Measurements from ENCODE around the gene LACTB. TPM values are rescaled to one million over a fixed set of nuclear protein-coding genes. Genes with fewer than 3 reads are reported as not detected.

LACTB gene
- total and polyA plus RNA-seq, 2 experiments from 2014 or later, result 15.2 to 20.9 TPM

DNA sequence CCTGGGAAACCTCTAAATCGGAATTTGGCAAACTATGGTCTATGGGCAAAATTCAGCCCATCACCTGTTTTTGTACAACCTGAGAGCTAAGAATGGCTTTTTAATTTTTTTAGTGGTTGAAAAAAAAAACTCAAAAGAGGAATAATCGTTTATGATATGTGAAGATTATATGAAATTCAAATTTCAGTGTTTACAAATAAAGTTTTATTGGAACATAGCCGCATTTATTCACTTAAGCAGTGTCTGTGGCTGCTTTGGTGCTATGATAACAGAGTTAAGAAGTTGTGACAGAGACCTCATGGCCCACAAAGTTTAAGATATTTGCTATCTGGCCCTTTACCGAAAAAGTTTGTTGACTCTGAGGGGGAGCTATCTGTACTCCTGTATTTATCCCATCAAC, 36.4 kb upstream of the LACTB start (continued):
- TF ChIP-seq, protein P1, sequence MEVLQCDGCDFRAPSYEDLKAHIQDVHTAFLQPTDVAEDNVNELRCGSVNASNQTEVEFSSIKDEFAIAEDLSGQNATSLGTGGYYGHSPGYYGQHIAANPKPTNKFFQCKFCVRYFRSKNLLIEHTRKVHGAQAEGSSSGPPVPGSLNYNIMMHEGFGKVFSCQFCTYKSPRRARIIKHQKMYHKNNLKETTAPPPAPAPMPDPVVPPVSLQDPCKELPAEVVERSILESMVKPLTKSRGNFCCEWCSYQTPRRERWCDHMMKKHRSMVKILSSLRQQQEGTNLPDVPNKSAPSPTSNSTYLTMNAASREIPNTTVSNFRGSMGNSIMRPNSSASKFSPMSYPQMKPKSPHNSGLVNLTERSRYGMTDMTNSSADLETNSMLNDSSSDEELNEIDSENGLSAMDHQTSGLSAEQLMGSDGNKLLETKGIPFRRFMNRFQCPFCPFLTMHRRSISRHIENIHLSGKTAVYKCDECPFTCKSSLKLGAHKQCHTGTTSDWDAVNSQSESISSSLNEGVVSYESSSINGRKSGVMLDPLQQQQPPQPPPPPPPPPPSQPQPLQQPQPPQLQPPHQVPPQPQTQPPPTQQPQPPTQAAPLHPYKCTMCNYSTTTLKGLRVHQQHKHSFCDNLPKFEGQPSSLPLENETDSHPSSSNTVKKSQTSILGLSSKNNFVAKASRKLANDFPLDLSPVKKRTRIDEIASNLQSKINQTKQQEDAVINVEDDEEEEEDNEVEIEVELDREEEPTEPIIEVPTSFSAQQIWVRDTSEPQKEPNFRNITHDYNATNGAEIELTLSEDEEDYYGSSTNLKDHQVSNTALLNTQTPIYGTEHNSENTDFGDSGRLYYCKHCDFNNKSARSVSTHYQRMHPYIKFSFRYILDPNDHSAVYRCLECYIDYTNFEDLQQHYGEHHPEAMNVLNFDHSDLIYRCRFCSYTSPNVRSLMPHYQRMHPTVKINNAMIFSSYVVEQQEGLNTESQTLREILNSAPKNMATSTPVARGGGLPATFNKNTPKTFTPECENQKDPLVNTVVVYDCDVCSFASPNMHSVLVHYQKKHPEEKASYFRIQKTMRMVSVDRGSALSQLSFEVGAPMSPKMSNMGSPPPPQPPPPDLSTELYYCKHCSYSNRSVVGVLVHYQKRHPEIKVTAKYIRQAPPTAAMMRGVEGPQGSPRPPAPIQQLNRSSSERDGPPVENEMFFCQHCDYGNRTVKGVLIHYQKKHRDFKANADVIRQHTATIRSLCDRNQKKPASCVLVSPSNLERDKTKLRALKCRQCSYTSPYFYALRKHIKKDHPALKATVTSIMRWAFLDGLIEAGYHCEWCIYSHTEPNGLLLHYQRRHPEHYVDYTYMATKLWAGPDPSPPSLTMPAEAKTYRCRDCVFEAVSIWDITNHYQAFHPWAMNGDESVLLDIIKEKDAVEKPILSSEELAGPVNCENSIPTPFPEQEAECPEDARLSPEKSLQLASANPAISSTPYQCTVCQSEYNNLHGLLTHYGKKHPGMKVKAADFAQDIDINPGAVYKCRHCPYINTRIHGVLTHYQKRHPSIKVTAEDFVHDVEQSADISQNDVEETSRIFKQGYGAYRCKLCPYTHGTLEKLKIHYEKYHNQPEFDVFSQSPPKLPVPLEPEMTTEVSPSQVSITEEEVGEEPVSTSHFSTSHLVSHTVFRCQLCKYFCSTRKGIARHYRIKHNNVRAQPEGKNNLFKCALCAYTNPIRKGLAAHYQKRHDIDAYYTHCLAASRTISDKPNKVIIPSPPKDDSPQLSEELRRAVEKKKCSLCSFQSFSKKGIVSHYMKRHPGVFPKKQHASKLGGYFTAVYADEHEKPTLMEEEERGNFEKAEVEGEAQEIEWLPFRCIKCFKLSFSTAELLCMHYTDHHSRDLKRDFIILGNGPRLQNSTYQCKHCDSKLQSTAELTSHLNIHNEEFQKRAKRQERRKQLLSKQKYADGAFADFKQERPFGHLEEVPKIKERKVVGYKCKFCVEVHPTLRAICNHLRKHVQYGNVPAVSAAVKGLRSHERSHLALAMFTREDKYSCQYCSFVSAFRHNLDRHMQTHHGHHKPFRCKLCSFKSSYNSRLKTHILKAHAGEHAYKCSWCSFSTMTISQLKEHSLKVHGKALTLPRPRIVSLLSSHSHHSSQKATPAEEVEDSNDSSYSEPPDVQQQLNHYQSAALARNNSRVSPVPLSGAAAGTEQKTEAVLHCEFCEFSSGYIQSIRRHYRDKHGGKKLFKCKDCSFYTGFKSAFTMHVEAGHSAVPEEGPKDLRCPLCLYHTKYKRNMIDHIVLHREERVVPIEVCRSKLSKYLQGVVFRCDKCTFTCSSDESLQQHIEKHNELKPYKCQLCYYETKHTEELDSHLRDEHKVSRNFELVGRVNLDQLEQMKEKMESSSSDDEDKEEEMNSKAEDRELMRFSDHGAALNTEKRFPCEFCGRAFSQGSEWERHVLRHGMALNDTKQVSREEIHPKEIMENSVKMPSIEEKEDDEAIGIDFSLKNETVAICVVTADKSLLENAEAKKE (CRISPR knock-in tag; IDR thresholded peaks at IDR 0.05), result no peak
- TF ChIP-seq JUNB (IDR thresholded peaks at IDR 0.05; ENCODE audit: unreplicated experiment) (no peak), STAT1 (IDR thresholded peaks at IDR 0.05; ENCODE audit: unreplicated experiment) (no peak), ZNF331 (CRISPR knock-in tag; IDR thresholded peaks at IDR 0.05; ENCODE audit: low read depth) (no peak), CREB1 (CRISPR knock-in tag; IDR thresholded peaks at IDR 0.05; ENCODE audit: low read depth) (no peak)
- TF ChIP-seq, protein P2, sequence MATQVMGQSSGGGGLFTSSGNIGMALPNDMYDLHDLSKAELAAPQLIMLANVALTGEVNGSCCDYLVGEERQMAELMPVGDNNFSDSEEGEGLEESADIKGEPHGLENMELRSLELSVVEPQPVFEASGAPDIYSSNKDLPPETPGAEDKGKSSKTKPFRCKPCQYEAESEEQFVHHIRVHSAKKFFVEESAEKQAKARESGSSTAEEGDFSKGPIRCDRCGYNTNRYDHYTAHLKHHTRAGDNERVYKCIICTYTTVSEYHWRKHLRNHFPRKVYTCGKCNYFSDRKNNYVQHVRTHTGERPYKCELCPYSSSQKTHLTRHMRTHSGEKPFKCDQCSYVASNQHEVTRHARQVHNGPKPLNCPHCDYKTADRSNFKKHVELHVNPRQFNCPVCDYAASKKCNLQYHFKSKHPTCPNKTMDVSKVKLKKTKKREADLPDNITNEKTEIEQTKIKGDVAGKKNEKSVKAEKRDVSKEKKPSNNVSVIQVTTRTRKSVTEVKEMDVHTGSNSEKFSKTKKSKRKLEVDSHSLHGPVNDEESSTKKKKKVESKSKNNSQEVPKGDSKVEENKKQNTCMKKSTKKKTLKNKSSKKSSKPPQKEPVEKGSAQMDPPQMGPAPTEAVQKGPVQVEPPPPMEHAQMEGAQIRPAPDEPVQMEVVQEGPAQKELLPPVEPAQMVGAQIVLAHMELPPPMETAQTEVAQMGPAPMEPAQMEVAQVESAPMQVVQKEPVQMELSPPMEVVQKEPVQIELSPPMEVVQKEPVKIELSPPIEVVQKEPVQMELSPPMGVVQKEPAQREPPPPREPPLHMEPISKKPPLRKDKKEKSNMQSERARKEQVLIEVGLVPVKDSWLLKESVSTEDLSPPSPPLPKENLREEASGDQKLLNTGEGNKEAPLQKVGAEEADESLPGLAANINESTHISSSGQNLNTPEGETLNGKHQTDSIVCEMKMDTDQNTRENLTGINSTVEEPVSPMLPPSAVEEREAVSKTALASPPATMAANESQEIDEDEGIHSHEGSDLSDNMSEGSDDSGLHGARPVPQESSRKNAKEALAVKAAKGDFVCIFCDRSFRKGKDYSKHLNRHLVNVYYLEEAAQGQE (IDR thresholded peaks at IDR 0.05; ENCODE audit: unreplicated experiment), result no peak

DNA sequence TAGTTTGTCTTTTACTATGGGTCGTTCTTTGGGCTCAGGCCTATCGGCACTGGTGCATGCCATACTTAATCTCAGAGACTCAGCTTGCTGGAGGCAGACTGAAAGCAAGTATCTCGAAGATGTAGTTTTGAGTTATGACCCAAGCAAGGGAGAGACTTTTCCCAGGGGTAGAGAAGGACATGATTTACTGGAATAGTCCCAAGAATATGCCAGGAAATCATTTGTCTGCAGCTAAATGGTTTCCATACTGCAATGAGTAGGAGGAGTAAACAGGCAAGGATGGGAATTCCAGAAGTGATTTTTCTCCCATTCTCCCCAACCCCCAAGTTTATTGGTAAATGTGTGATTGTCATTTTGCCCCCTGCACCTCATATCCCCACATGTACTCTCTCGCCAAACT, 35.4 kb upstream of the LACTB start:
- H2AFZ ChIP-seq, result peak overlapping the region; percentile 47

More for the DNA sequence above, 35.4 kb upstream of the LACTB start:
- no peak overlapping the region for H3K4me3 ChIP-seq
- no peak overlapping the region for H3K4me3 Mint-ChIP-seq
- no peaks in the 10 kb centered on the region for H3K27me3 ChIP-seq (ENCODE audit: insufficient read depth)
- no peak overlapping the region for H3K27ac ChIP-seq (ENCODE audit: low read depth)
- no peaks in the 10 kb centered on the region for H3K9me2 ChIP-seq (ENCODE audit: insufficient read depth)
- H3K9me3 Mint-ChIP-seq, result no peaks in the 10 kb centered on the region
- no peaks in the 10 kb centered on the region for H3K79me2 ChIP-seq (replicated peaks; ENCODE audit: insufficient read depth)
- ATAC-seq (no peak), DNase-seq (ENCODE audit: low spot score) (no peak)
- H4K20me1 ChIP-seq (replicated peaks; ENCODE audit: insufficient read depth), result no peaks in the 10 kb centered on the region
- no peaks in the 10 kb centered on the region for H3K36me3 ChIP-seq (ENCODE audit: insufficient read depth)
- H3K36me3 Mint-ChIP-seq (ENCODE audit: low read depth), result no peaks in the 10 kb centered on the region
- peaks cover 46% of the 10 kb centered on the region for H3K4me1 Mint-ChIP-seq
- no peak for TF ChIP-seq NANOG (IDR thresholded peaks at IDR 0.05; ENCODE audit: borderline replicate concordance)
- no peak for TF ChIP-seq CREB1 (CRISPR knock-in tag; IDR thresholded peaks at IDR 0.05; ENCODE audit: low read depth)
- no peak for TF ChIP-seq EZH2phosphoT487 (IDR thresholded peaks at IDR 0.05; ENCODE audit: unreplicated experiment)
- TF ChIP-seq ETS1 (IDR thresholded peaks at IDR 0.05), result no peak
- H3F3A ChIP-seq (replicated peaks; ENCODE audit: low read depth), result peaks cover 14% of the 10 kb centered on the region
- peaks cover 62% of the 10 kb centered on the region for H3K4me1 ChIP-seq (ENCODE audit: insufficient read depth)
- peak overlapping the region; percentile 48; the same call in 1 of the 2 replicates for H3K4me2 ChIP-seq
- 0 out of 2 replicates have a peak overlapping the region, but pooled peaks have one; percentile 6 for H3K27ac Mint-ChIP-seq
- H3K27me3 Mint-ChIP-seq (ENCODE audit: insufficient read depth, low read depth, poor library complexity), result peaks cover 1% of the 10 kb centered on the region

Data from GM23338 (cell line).